HL-60/S4 treated with retinoic acid at 250 ng/mL for 4 days and 3 days (cell line): ENCODE measurements around the gene ZNF468.
"Not testable (repeated sequence)": the region's sequence is repeated elsewhere in the genome, so short reads cannot be mapped to it uniquely, and the experiment has no call there.

Source experiments
- in situ Hi-C: fragments of 300-500 bp; cut with MboI; formaldehyde crosslinking; loops from 2 replicates; pipeline ENCODE4 v1.7.0; 2022; ENCODE audit warnings: low sequenced_read_pairs

ZNF468 gene

GRCh38 chr19:52857378-52858191 is at the start of gene ZNF468:
TSS of gene ZNF468 (minus strand) at chr19:52857619. CDS start at chr19:52854272, 3,347 bp downstream.
- in situ Hi-C loops: not testable (repeated sequence)

GRCh38 chr19:52904052-52904780 is 46.8 kb upstream of the ZNF468 start:
- in situ Hi-C loops: not testable (repeated sequence)

GRCh38 chr19:52901842-52902241 is 44.4 kb upstream of the ZNF468 start:
- in situ Hi-C loops: no loop called here

GRCh38 chr19:52898596-52898995 is 41.2 kb upstream of the ZNF468 start:
- in situ Hi-C loops: not testable (repeated sequence)

- in situ Hi-C loops: no loop called here
Measured at GRCh38 chr19:52898101-52898500, 40.7 kb upstream of the ZNF468 start.

- in situ Hi-C loops: no loop called here
Measured at GRCh38 chr19:52897138-52897935, 39.9 kb upstream of the ZNF468 start, which contains the start of gene ZNF320. TSS of gene ZNF320 (minus strand) at chr19:52897635. CDS start at chr19:52890255, 7,380 bp downstream.

- in situ Hi-C loops: no loop called here
Measured at GRCh38 chr19:52896431-52897137, 39.2 kb upstream of the ZNF468 start.

- in situ Hi-C loops: no loop called here
Measured at GRCh38 chr19:52891336-52891735, 33.9 kb upstream of the ZNF468 start.

- in situ Hi-C loops: no loop called here
Measured at GRCh38 chr19:52889931-52890330, 32.5 kb upstream of the ZNF468 start.

- in situ Hi-C loops: no loop called here
Measured at GRCh38 chr19:52889076-52889475, 31.7 kb upstream of the ZNF468 start.

GRCh38 chr19:52880895-52881389 is 23.5 kb upstream of the ZNF468 start:
- in situ Hi-C loops: no loop called here

- in situ Hi-C loops: not testable (repeated sequence)
Measured at GRCh38 chr19:52872996-52873395, 15.6 kb upstream of the ZNF468 start.

GRCh38 chr19:52871466-52871865 is 14.0 kb upstream of the ZNF468 start:
- in situ Hi-C loops: no loop called here

GRCh38 chr19:52868031-52868430 is 10.6 kb upstream of the ZNF468 start:
- in situ Hi-C loops: not testable (repeated sequence)

GRCh38 chr19:52856540-52857377 is 660 bp downstream of the ZNF468 start:
- in situ Hi-C loops: not testable (repeated sequence)

- in situ Hi-C loops: not testable (repeated sequence)
Measured at GRCh38 chr19:52847352-52847751, 10.1 kb downstream of the ZNF468 start.

GRCh38 chr19:52840825-52841465 is 16.5 kb downstream of the ZNF468 start:
- in situ Hi-C loops: not testable (repeated sequence)

- in situ Hi-C loops: not testable (repeated sequence)
Measured at GRCh38 chr19:52834289-52834688, 23.1 kb downstream of the ZNF468 start.

- in situ Hi-C loops: not testable (repeated sequence)
Measured at GRCh38 chr19:52833541-52833940, 23.9 kb downstream of the ZNF468 start.
